ENCODE results near the gene USP43.

The USP43 gene

DNA sequence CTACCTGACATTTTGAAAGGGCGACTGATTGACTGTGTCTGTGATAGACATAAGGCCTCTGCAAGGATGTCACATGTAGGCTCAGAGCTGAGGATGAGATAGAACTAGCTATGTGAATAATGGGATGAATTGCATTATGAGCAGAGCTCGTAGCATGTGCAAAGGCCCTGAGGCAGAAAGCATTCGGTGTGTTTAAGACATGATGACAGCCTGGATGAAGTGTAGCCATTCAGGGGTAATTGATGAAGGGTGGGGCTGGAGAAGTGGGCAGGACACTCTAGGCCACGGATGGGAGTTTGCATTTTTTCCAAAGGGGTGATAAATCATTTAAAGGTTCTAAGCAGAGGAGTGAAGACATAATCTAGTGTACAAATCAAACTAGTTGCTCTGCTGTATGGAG, 62.6 kb downstream of the USP43 start:
- no peak for DNase-seq

DNA sequence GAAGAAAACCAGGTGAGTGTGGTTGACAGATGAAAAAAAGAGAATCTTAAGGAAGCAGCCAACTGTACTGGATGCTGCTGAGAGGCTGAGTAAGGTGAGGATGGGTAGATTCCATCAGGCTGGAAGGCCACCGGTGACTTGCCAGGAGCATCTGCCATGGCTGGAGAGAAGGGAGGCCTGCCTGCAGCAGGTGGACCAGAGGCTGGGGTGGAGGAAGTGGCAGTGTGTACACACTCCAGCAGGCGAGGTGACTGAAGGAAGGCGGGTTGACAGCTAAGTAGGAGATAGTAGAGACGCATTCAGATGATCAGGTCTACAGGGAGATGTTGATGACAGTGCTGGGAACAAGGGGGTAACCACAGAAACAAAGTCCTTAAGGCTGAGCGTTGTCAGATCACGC, 69.5 kb downstream of the USP43 start:
- no peak for DNase-seq

DNA sequence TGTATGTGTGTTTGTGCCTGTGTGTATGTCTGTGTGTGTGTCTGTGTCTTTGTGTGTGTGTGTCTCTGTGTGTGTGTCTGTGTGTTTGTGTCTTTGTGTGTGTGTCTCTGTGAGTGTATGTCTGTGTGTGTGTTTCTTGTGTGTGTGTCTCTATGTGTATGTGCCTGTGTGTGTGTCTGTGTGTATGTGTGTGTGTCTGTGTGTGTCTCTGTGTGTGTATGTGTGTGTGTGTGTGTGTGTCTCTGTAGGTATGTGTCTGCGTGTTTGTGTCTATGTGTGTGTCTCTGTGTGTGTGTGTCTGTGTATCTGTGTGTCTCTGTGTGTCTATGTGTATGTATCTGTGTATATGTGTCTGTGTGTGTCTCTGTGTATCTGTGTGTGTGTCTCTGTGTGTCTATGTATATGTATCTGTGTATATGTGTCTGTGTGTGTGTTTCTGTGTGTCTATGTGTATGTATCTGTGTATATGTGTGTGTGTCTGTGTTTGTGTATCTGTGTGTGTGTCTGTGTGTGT, 70.2 kb downstream of the USP43 start:
- no peak for DNase-seq

DNA sequence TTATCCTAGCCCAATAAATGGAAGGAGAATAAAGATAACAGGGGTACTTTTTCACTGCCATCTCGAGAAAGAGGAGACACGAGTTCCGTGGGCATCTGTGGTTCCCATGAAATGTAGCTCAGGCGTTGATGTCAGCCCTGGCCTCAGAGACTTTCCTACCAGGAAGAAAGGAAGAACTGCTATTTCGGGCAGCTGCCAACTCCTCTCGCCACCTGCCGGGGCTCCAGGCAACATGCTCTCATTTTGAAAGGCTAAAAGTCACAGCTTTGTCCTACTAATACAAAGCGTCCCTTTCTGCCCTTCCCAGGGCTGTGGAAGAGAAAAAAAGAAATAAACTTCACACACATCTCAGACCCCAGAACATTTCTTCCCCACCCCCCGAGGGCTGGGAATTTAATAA, 80.3 kb downstream of the USP43 start:
- no peak for DNase-seq

DNA sequence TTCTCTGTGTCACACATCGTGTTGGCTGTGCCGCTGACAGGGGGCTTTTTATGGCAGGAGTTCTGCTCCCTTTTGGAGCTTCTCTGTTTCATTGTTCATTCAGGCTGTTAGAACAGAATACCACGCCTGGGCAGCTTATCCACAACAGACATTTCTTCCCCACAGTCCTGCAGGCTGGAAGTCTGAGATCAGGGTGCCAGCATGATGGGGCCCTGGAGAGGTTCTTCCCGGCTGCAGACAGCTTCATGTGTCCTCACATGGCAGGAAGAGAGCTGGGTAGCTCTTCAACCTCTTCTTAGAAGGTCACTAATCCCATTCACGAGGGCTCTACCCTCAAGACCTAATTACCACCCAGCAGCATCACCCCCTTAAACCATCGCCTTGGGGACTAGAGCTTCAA, 81.0 kb downstream of the USP43 start:
- no peak for DNase-seq

DNA sequence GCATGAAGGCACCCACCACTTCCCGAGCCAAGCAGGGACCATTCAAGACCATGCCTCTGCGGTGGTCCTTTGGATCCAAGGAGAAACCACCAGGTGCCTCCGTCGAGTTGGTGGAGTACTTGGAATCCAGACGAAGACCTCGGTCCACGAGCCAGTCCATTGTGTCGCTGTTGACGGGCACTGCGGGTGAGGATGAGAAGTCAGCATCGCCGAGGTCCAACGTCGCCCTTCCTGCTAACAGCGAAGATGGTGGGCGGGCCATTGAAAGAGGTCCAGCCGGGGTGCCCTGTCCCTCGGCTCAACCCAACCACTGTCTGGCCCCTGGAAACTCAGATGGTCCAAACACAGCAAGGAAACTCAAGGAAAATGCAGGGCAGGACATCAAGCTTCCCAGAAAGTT, 82.7 kb downstream of the USP43 start:
- no peak for DNase-seq

DNA sequence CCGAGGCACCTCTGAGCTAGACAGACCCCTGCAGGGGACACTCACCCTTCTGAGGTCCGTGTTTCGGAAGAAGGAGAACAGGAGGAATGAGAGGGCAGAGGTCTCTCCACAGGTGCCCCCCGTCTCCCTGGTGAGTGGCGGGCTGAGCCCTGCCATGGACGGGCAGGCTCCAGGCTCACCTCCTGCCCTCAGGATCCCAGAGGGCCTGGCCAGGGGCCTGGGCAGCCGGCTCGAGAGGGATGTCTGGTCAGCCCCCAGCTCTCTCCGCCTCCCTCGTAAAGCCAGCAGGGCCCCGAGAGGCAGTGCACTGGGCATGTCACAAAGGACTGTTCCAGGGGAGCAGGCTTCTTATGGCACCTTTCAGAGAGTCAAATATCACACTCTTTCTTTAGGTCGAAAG, 83.2 kb downstream of the USP43 start:
- no peak for DNase-seq

DNA sequence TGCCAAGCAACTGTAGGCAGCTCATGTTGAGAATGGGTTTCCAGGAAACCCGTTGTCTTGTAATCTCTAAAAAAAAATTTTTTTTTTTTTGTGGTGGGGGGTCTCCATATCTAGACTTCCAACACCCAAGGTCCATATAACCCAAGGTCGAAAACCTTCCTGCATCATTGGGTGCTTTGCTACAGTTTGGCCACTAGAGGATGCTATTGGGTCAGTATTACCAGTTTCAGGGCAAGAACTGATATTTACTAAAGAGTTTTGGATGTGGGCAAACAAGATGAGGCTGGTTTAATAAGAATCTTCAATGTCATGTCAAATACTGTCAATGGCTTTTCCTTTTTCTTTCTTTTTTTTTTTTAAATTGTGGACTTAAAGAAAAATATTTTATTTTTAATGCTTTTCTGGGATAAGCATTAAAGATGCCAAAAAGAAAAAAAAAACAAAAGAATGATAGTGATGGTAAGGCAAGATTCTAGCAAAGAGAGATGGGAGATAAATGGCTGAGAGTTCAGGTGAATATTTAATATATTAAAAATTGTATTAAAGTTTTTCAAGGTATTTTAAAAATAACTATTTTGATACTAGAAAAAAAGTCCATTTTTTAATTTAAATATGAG, 83.8 kb downstream of the USP43 start:
- DNase-seq, result peak; percentile 44

DNA sequence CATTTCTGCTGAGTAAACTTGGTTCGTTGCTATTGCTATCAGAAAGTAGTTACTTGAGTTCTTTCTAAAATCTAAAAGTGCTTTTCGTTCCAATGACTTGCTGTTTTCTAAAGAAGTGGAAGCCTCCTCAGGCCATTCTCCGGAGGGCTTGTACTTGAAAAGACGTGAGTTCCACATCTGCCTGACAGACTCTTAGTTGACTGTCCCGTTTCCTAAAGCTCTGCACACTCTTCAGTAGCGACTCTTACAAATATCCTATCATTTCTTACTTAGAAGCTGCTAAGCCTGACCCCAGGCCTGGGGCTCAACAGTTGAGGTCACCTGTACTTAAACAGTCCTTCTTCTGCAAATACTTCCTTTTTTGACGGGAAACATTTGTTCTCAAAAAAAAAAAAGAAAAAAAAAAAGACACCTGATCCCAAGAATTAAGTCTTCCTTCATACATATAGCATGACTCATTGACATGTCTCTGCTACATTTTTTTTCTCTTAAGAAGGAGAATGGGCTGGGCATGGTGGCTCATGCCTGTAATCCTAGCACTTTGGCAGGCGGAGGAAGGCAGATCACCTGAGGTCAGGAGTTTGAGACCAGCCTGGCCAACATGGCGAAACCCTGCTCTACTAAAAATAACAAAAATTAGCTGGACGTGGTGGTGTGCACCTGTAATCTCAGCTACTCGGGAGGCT, 84.6 kb downstream of the USP43 start:
- peak; percentile 11 for DNase-seq

DNA sequence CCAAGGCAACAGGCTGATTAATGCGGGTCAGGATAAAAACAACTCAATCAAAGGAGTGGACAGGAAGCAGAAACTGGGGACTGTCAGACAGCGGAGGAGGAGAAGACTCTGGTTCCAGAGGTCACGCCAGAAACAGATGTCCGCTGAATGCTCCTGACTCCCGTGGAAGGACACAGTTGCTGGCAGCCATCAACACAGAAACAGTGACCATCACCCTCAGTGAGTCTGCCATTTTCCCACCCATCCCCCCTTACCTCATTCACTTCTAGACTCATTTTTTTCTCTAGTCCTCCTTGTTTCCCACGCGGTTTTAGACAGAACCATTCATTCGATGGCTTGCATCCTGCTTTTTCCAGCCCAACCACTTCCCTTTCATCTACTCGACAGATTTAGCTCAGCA, 105.2 kb downstream of the USP43 start:
- no peak for DNase-seq

DNA sequence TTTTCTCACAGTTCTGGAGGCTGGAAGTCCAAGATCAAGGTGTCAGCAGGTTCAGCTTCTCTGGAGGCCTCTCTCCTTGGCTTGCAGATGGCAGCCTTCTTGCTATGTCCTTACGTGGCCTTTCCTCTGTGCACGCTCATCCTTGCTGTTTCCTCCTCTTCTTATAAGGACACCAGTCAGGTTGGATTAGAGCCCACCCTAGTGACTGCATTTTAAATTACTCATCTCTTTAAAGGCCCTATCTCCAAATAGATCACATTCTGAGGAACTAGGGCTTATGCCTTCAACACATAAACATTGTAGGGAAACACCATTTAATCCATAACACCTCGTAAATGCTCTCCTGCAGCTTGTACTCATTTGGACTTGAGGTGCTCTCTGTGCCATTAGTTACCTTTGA, 109.8 kb downstream of the USP43 start:
- peak; percentile 2 for DNase-seq

DNA sequence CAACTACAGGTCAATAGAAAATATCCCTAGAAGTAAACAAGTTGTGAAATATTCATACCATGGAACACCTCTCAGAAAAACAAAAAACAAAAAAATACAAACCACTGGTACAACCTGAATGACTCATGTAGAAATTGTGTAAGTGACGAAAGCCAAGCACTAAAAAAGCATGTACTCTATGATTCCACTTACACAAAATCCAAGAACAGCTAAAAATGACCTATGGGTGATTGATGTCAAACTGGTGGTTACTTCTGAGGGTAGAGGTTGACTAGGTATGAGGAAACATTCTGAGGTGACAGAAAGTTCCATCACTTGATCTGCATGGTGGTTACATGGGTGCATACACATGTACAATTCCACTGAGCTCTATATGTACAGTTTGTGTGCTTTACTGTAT, 114.9 kb downstream of the USP43 start:
- DNase-seq, result no peak

DNA sequence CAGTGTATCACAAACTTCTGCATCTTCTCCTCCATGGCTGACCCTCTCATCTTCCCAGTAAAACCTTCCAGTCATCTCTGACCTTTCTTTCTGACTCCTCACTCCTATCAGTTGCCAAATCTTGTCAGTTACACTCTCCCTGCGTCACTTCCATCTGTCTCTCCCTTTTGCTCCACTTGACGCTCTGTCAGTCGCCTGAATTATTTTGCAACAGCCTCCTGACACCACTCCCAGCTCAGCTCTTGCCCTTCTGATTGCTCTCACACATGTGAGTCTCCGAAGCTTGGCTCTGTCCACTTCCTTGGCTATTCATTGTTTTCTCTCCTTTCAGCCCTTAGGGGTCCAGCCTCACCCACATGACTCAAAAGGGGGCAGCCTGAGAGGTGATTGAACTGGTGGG, 118.3 kb downstream of the USP43 start:
- DNase-seq, result no peak

DNA sequence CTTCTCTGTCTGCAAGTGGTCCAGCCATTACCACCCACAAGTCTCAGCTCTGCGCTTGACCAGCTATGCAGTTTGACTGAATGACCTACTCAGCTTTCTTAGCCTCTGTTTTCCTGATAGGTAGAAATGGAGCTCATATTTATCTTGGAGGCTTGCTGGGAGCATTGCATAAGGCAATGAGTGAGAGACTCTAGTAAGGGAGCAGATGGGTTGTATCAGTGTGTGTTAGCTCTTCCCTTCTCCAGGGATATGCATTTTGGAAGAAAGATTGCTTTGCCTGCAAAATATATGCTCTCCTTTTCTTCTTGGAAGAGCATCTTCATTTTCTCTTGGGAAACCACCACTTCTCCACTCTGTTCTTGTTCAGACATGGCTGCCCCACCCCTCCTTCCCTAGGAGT, 120.0 kb downstream of the USP43 start:
- no peak for DNase-seq

DNA sequence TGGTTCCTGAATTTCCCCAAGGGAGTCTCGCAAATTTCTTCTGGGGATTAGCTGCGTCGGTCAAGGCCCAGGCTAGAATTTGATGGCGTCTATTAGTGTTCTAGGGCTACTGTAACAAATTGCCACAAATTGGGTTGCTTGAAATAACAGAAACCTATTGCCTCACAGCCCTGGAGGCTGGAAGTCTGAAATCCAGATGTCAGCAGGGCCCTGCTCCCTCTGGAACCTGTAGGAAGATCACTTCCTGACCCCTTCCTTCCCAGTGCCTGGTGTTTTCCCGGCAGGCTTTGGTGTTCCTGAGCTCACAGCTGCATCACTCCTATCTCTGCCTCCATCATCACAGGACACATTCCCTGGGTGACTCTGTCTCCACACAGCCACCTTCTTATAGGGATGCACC, 121.7 kb downstream of the USP43 start:
- no peak for DNase-seq

DNA sequence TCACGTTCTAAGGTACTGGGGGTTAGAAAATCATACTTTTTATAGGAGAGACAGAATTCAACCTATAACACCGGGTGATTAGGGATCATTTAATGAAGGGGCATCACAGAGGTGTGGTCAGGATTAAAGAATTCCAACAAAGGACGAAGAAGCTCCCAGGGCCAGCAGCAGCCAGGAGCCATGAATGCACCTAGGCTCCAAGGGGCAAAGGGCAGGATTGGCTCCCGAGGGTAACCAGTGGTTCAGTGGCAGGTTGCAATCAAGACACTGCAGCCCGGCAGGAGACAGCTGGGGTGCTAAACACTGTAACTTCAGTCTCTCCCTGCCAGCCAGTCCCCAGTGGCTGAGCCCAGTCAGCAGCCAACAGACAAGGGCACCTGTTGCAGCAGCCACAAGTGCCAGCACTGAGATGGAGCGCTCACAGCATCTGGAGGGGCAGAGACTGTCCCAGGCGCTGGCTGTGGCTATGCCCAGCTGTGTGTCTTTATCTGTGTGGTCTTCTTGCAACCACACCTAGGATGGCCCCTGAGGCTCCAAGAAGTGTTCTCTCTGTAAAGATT, 122.2 kb downstream of the USP43 start:
- DNase-seq, result no peak

DNA sequence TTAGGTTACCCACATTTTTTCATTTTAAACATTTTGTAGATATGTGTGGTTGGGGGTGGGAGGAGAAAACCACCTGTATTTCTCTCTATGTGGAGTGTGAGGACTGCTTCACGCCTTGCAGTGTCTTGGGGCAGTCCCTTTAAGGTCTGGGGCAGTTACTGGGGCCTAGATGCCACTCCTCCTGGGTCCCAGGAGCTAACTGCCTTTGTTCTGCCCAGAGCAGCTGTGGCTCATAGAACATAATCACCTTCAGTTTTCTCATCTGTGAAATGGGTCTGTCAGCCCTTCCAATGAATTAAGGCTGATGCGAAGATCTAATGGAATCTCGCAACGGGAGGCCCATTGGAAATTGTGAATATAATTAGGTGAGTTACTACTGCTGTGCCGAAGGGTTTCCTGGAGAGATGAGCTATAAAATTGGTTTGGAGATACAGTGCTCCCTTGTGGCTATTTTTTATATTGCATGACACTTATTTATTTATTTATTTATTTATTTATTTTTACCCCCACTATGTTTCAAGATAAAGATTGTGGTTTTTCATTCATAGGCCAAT, 123.1 kb downstream of the USP43 start:
- DNase-seq, result peak; percentile 28

DNA sequence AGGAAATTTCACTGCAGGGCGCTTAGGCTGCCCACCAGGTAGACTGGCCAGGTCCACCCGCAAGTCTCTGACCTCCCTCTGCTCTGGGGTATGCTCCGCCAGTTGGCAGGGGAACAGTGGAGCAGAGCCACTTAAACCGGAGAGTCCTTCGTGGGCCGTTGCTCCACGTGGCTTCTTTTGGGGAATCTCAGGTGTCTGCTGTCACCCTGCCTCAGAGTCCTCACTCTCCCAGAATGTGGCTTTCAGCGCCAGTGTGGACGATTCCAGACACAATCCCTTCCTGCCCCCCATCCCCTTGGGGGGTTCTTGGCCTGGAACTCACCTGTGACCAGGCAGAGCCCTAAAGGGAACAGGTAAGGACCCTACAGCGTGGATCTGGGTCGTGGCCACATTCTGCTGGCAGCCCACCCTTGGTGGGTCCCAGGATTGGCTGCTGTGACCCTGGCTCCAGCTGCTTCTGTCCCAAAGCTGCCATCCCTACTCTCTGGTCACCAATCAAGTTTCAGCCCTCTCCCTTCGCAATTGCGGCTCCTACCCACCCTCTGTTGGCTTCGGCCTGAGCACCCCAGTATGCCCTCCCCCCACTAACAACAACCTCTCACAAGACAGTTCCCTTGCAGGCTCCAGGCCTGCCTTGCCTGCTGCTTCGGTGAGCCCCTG, 123.8 kb downstream of the USP43 start:
- no peak for DNase-seq

DNA sequence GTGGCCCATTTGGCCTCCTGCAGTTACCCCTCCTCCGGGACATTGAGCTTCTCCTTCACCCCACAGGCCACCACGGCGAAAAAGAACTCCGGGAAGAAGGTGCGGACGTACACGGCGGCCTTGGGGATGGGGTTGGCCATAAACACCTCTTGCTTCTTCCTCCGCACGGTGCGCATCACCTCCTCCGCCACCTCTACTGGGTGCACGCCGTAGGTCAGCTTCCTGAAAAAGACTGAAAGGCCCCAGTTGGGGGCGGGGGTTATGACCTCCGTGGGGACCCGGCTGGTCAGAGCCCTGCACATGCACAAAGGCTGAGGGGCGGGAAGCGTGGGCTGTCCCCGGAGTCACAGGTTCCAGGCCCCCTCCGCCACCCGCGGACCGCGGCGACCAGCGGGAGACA, 126.1 kb downstream of the USP43 start:
- no peak for DNase-seq

DNA sequence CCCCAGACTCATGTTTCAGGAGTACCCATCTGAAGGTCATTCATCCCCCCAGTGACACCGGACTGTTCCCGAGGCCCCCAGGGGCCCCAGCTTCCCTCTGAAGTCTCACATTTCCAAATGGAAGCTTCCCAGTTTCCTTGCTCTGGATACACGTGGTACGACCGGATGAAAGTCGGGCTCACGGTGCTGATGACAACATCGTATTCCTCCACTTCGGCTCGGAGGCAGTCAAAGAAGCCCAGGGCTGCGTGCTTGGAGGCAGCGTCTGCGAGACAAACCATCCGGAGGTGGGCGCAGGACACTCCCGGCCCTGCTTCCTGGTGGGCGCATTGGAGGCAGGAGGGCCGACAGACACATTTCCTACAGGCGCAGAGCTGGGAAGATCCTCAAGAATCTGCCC, 127.3 kb downstream of the USP43 start:
- no peak for DNase-seq

DNA sequence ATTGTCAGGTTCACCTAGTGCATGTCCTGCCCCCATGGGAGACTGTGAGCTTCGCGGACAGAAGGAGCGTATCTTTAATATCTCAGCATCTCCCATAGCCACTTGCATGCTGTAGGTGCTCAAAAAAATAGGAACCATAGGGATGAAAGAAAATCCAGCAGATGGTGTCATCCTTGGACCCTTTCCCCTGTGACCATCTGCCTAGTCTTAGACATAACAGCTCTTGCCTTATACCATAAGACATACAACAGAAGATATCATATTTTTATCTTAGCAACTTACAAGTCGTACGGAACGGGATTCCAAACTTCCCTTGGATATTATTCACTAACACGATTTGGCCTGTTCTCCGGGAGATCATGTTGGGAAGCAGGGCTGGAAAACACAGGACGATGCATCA, 131.6 kb downstream of the USP43 start:
- no peak for DNase-seq
